Rectal smooth muscle tissue (tissue), 1 donor: ENCODE results near the gene NR0B2.
"Not testable (repeated sequence)": the region's sequence is repeated elsewhere in the genome, so short reads cannot be mapped to it uniquely, and the experiment has no call there.

Experiments used
- H3K27ac ChIP-seq: one replicate; pipeline ENCODE4 v1.7.0; 2013; ENCODE audit warnings: low read depth, low read length, inconsistent platforms
- H3K27me3 ChIP-seq: one replicate; pipeline ENCODE4 v1.7.0; 2013; ENCODE audit warnings: low read length; ENCODE audit not compliant: control insufficient read depth, insufficient read depth
- H3K36me3 ChIP-seq: one replicate; pipeline ENCODE4 v1.7.0; 2013; ENCODE audit warnings: low read length; ENCODE audit not compliant: control insufficient read depth, insufficient read depth
- H3K4me1 ChIP-seq: one replicate; pipeline ENCODE4 v1.7.0; 2013; ENCODE audit warnings: low read length; ENCODE audit not compliant: control insufficient read depth, insufficient read depth
- H3K4me3 ChIP-seq: one replicate; pipeline ENCODE4 v1.7.0; 2013; ENCODE audit warnings: low read length
- H3K9ac ChIP-seq: one replicate; pipeline ENCODE4 v1.7.0; 2013; ENCODE audit warnings: low read length

Gene NR0B2

DNA sequence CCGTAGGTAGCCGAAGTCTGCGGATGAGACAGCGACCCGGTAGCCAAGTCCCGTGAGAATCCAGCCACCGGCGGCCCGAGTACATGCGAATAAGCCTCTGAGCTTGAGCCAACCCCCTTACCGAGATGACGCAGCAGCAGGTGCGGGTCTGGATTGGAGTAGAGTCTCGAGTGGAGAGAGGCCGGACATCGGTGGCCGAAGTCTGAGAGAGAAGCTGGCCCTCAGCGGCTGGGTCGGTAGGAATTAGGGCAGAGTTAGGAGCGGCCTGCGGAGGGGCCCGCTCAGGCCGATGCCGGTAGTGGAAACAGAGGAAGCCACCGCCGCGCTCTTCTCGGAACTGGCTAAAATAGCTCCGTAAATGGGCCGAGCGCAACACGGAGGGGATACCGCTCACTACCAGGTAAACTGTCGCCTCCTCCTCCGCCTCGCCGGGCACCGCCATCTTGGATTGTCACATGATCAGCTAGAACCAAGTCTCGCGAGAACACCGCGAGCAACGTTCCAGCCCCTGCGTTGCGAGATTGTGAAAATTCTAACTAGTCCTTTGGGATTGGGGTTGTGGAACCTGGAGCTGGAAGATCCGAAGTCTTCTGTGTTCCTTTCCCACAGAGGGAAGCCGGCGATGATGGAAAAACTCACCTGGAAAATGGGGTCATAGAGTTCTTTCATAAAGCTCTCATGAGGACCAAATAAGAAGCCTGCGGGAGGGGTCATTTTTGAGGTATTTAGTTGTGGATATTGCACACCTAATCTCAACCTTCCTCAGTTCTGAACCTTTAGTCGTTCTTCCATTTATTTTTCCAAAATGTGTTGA, 13.6 kb downstream of the NR0B2 start, which contains the start of gene GPATCH3:
Gene GPATCH3, minus strand, starts transcription at position 467 of the 814 bp plus-strand sequence. Its CDS starts 25 bp downstream, at position 442.
- H3K4me3 ChIP-seq, result peak within 1 kb of the TSS; percentile 100
- H3K27ac ChIP-seq, result peak within 1 kb of the TSS; percentile 88
- H3K9ac ChIP-seq, result peak within 1 kb of the TSS; percentile 96
- H3K27me3 ChIP-seq, result no peaks in the 10 kb centered on the region
- H3K4me1 ChIP-seq, result peaks cover 12% of the 10 kb centered on the region
- peaks cover 5% of the 10 kb centered on the region for H3K36me3 ChIP-seq

DNA sequence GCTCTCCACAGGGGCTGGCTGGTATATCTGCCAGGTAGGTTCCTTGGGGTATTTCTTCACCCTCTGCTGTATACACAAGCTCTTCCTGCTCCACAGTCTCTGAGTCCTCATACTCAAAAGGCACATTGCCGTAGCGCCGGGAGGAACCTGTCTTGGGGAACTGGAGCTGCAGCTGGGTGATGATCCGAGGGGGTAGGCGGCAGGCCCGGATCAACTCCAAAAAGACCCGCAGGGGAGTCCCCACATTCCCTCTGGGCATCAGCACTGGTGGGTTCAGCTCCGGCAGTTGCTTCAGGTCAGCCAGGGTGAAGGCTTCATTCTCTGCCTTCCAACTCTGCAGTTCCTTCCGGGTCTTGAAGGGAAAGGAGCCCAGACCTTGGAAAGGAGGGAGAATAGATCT, 16.4 kb downstream of the NR0B2 start:
- Histone ChIP-seq H3K9ac (no peak overlapping the region), H3K36me3 (peaks cover 22% of the 10 kb centered on the region), H3K27ac (no peak overlapping the region), H3K27me3 (no peaks in the 10 kb centered on the region), H3K4me1 (peaks cover 12% of the 10 kb centered on the region), H3K4me3 (no peak overlapping the region)

DNA sequence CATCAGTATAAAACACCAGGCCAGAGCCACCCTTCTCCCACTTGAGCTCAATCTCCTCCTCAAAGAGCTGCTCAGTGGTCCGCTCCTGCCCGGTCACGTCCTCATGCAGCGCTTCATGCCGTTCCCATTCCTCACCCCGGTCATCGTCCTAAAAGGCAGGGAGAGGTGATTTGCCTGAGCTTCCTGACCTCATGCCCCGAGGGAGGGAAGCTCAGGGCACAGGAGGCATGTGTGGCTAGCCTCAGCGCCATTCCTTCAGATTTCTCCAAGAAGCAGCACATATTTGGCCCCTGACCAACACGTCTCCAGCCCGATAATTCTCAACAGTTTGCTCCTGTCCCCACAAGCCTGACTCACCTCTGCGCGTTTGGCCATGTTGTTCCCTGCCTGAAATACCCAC, 19.5 kb downstream of the NR0B2 start:
- Histone ChIP-seq H3K27me3 (no peaks in the 10 kb centered on the region), H3K36me3 (peaks cover 26% of the 10 kb centered on the region), H3K4me3 (no peak overlapping the region), H3K27ac (no peak overlapping the region), H3K9ac (no peak overlapping the region), H3K4me1 (peaks cover 7% of the 10 kb centered on the region)

- Histone ChIP-seq H3K9ac (peak overlapping the region; percentile 95), H3K4me3 (peak overlapping the region; percentile 96), H3K4me1 (peaks cover 9% of the 10 kb centered on the region), H3K27ac (peak overlapping the region; percentile 95), H3K36me3 (peaks cover 30% of the 10 kb centered on the region), H3K27me3 (no peaks in the 10 kb centered on the region)
Observed at GRCh38 chr1:26890467-26890796, 23.3 kb downstream of the NR0B2 start.

GRCh38 chr1:26889551-26890466, 24.0 kb downstream of the NR0B2 start, which contains the start of gene GPN2:
Gene GPN2 (minus strand): TSS chr1:26890283. CDS start chr1:26890096, 187 bp downstream.
- H3K9ac ChIP-seq, result peak within 1 kb of the TSS; percentile 95
- peaks cover 9% of the 10 kb centered on the region for H3K4me1 ChIP-seq
- peak within 1 kb of the TSS; percentile 95 for H3K27ac ChIP-seq
- H3K4me3 ChIP-seq, result peak within 1 kb of the TSS; percentile 96
- H3K27me3 ChIP-seq, result no peaks in the 10 kb centered on the region
- H3K36me3 ChIP-seq, result peaks cover 31% of the 10 kb centered on the region

DNA sequence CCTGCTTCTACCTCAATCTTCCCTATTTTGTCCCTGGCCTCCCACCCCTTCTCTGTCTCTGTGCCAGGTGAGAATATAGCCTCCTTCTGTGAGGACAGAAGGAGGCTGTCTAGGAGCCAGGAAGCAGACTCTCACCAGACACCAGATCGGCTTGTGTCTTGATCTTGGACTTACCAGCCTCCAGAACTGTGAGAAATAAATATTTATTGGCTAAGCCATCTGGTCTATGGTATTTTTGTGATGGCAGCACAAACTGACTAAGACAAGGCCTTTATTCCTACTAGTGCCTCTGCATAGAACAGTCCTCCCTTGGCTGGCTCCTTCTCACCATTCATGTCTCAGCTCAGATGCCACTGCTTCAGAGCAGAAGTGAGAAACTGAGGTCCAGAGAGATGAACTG, 25.5 kb downstream of the NR0B2 start:
- Histone ChIP-seq H3K36me3 (peaks cover 33% of the 10 kb centered on the region), H3K9ac (no peak overlapping the region), H3K4me1 (peaks cover 9% of the 10 kb centered on the region)

DNA sequence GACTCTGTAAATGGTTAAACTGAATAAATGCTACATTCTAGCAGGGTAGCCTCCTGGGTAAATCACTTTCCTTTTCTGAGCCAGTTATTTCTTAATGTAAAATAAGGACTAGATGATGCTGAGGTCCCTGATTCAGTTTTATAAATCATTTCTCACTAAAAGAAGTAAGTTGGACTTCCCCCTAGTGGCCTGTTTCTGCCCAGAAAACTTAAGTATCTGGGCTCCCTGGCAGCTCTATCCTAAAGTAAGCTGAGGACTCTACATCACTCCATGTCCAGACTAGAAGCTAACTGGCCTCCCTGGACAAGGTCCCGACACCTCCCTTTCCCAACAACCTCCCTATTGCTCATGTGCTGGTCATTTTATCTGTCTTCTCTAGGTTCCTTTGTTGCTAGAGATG, 26.6 kb downstream of the NR0B2 start:
- H3K36me3 ChIP-seq, result peaks cover 36% of the 10 kb centered on the region
- no peaks in the 10 kb centered on the region for H3K27me3 ChIP-seq
- H3K27ac ChIP-seq, result no peak overlapping the region
- no peak overlapping the region for H3K9ac ChIP-seq
- H3K4me3 ChIP-seq, result no peak overlapping the region
- peaks cover 9% of the 10 kb centered on the region for H3K4me1 ChIP-seq

More for the DNA sequence above, 25.5 kb downstream of the NR0B2 start:
- Histone ChIP-seq H3K27me3 (no peaks in the 10 kb centered on the region), H3K27ac (no peak overlapping the region), H3K4me3 (no peak overlapping the region)

DNA sequence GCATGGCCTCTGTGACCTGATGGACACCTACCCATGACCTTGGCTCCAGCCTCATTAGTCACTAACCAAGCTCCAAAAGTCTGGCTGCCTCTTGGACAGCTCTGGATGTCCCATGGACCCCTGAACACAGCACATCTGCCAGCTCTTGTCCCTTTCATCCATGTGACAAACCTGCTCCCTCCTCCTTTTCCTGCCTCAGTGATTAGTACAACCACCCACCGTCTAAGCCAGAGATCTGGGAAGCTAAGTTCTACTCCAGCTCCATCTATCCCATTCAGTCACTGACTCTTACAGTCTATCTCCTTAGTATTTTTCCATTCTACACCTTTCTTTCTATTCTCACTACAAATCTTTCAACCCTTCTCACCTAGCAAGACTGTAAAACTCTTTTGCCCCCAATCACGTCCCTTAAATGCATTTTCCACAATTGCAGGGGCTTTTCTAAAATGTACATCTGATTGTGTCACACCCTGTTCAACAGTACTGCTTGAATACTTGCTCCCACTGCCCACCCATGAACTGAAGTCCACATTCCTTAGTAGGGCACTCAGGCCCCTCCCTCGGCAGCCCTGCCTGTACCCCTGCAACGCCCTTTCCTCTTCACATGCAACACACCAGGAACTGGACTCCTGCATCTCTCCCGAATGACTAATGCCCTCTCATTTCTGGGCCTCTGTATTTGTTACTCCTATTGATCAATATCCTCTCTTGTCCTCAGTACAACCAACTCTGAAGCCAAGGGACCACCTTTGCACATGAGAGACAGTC, 30.9 kb downstream of the NR0B2 start:
- Histone ChIP-seq H3K4me1 (no peaks in the 10 kb centered on the region), H3K4me3 (no peak overlapping the region), H3K36me3 (peaks cover 46% of the 10 kb centered on the region), H3K9ac (no peak overlapping the region), H3K27ac (no peak overlapping the region), H3K27me3 (no peaks in the 10 kb centered on the region)

- H3K4me3 ChIP-seq, H3K27ac ChIP-seq, H3K27me3 ChIP-seq, H3K9ac ChIP-seq, H3K4me1 ChIP-seq: not testable (repeated sequence)
- H3K36me3 ChIP-seq, result peaks cover 46% of the 10 kb centered on the region
Observed at GRCh38 chr1:26881611-26882010, 32.2 kb downstream of the NR0B2 start.

GRCh38 chr1:26879793-26880192, 34.0 kb downstream of the NR0B2 start:
- H3K4me3 ChIP-seq, result no peak overlapping the region
- H3K27me3 ChIP-seq, result no peaks in the 10 kb centered on the region
- H3K27ac ChIP-seq, result no peak overlapping the region
- H3K36me3 ChIP-seq, result peaks cover 37% of the 10 kb centered on the region
- no peak overlapping the region for H3K9ac ChIP-seq
- no peaks in the 10 kb centered on the region for H3K4me1 ChIP-seq

DNA sequence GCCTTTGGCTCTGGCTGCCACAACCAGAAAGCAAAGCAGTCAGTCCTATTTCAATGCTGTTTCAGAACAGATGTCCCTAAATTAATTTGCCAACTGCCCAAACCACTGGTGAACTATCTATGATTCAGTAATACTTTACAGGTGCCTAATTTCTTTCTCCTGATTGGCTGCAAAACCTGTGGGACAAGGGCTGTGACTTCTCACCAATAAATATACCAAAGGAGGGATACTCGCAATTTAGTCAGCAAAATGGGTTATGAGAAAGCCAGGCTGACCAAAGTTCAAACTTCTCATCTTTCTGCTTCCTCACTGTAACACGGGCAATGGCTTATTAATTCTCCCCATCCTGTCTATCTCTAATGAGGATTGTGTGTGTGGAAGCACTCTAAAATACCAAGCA, 36.4 kb downstream of the NR0B2 start:
- peaks cover 18% of the 10 kb centered on the region for H3K36me3 ChIP-seq
- H3K27me3 ChIP-seq, result no peaks in the 10 kb centered on the region
- H3K9ac ChIP-seq, result no peak overlapping the region
- H3K27ac ChIP-seq, result no peak overlapping the region
- no peaks in the 10 kb centered on the region for H3K4me1 ChIP-seq
- H3K4me3 ChIP-seq, result no peak overlapping the region

DNA sequence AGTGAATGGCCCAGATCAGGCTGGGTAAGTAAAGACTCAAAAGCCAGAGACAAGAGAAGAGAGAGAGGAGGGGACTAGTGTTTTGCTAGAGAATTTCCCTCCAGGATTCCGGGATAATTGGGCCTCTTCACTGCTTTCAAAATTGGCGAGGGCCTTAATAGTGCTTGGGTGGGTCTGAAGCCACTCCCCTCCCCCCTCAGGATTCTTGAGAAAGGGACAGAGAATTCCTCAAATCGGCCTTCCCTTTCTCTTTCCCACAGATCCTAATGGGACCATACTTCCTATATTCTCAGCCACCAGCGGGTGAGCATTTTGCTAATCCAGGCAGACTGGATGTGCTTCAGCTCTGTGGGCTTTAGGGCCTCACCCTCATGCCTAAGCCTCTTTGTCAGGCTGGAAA, 38.9 kb downstream of the NR0B2 start:
- peaks cover 8% of the 10 kb centered on the region for H3K36me3 ChIP-seq
- H3K9ac ChIP-seq, result no peak overlapping the region
- no peak overlapping the region for H3K4me3 ChIP-seq
- no peak overlapping the region for H3K27ac ChIP-seq
- H3K27me3 ChIP-seq, result no peaks in the 10 kb centered on the region
- H3K4me1 ChIP-seq, result no peaks in the 10 kb centered on the region
